Astrocyte (in vitro differentiated cells and primary cell): ENCODE data around the gene JPT2. TPM values are rescaled to one million over a fixed set of nuclear protein-coding genes. Genes with fewer than 3 reads are reported as not detected.

Experiments used
- DNase-seq: peaks from one replicate; pipeline ENCODE4 v3.0.0-alpha.2; 2010; ENCODE audit warnings: low read depth
- FAIRE-seq: peaks from 2 replicates; lab custom pipeline; 2011; peaks lifted over from hg19 to GRCh38; lab: Jason Lieb, UNC
- H2AFZ ChIP-seq: 2 replicates; pipeline ENCODE4 v1.6.0; 2012; ENCODE audit warnings: low read depth, low read length, inconsistent platforms
- H3K27ac ChIP-seq: 2 replicates; pipeline ENCODE4 v1.5.1; 2011; ENCODE audit warnings: low read depth, low read length, inconsistent platforms
- H3K27me3 ChIP-seq: 2 replicates; pipeline ENCODE4 v1.6.0; 2011; ENCODE audit warnings: low read length, inconsistent platforms; ENCODE audit not compliant: insufficient read depth
- H3K36me3 ChIP-seq: 2 replicates; pipeline ENCODE4 v1.5.1; 2011; ENCODE audit warnings: low read length, inconsistent platforms; ENCODE audit not compliant: insufficient read depth
- H3K4me1 ChIP-seq: 2 replicates; pipeline ENCODE4 v1.5.1; 2011; ENCODE audit warnings: low read length, inconsistent platforms; ENCODE audit not compliant: insufficient read depth
- H3K4me2 ChIP-seq: 2 replicates; pipeline ENCODE4 v1.6.0; 2012; ENCODE audit warnings: low read length, inconsistent platforms
- H3K4me3 ChIP-seq: 2 replicates; pipeline ENCODE4 v1.5.1; 2011; ENCODE audit warnings: low read depth, mild to moderate bottlenecking, low read length, inconsistent platforms; ENCODE audit not compliant: insufficient read depth
- H3K79me2 ChIP-seq: 2 replicates; pipeline ENCODE4 v1.6.0; 2012; ENCODE audit warnings: mild to moderate bottlenecking, low read length, inconsistent platforms; ENCODE audit not compliant: insufficient read depth
- H3K9ac ChIP-seq: 2 replicates; pipeline ENCODE4 v1.6.0; 2012; ENCODE audit warnings: mild to moderate bottlenecking, low read length, inconsistent platforms
- H3K9me3 ChIP-seq: 2 replicates; pipeline ENCODE4 v1.5.1; 2012; ENCODE audit warnings: low read depth, mild to moderate bottlenecking, low read length, inconsistent platforms; ENCODE audit not compliant: insufficient read depth
- H4K20me1 ChIP-seq: 2 replicates; pipeline ENCODE4 v1.6.0; 2012; ENCODE audit warnings: low read length, inconsistent platforms; ENCODE audit not compliant: insufficient read depth
- H3K27ac Mint-ChIP-seq: one replicate; pipeline ENCODE4 v1.8.0; 2021; ENCODE audit warnings: mild to moderate bottlenecking, mixed read lengths; ENCODE audit not compliant: unreplicated experiment
- H3K27me3 Mint-ChIP-seq: one replicate; pipeline ENCODE4 v1.8.0; 2021; ENCODE audit warnings: low read depth, mixed read lengths; ENCODE audit not compliant: unreplicated experiment
- H3K36me3 Mint-ChIP-seq: one replicate; pipeline ENCODE4 v1.8.0; 2021; ENCODE audit warnings: low read depth, mixed read lengths; ENCODE audit not compliant: unreplicated experiment
- H3K4me1 Mint-ChIP-seq: one replicate; pipeline ENCODE4 v1.8.0; 2021; ENCODE audit warnings: low read depth, mixed read lengths; ENCODE audit not compliant: unreplicated experiment
- H3K4me3 Mint-ChIP-seq: one replicate; pipeline ENCODE4 v1.8.0; 2021; ENCODE audit warnings: mild to moderate bottlenecking, moderate library complexity, mixed read lengths; ENCODE audit not compliant: unreplicated experiment
- H3K9me3 Mint-ChIP-seq: one replicate; pipeline ENCODE4 v1.8.0; 2021; ENCODE audit warnings: mild to moderate bottlenecking, mixed read lengths; ENCODE audit not compliant: unreplicated experiment
- CTCF ChIP-seq: IDR thresholded peaks from 2 replicates; pipeline ENCODE4 v1.5.1; 2011; ENCODE audit warnings: low read depth, mild to moderate bottlenecking, inconsistent platforms, low read length, moderate library complexity; ENCODE audit not compliant: insufficient read depth
- EZH2 ChIP-seq: IDR thresholded peaks from 2 replicates; pipeline ENCODE4 v1.6.1; 2012; ENCODE audit warnings: mild to moderate bottlenecking, low read length, inconsistent platforms; ENCODE audit not compliant: insufficient read depth
- total RNA-seq: library from RNA; stranded (reverse); gene quantifications from 2 replicates; pipeline ENCODE4 v1.2.1, GENCODE V29; 2021

The JPT2 gene
- total RNA-seq, 1 donor from 2014 or later, result 143 TPM

- no peak overlapping the region for H3K27ac Mint-ChIP-seq
- no peaks in the 10 kb centered on the region for H3K27me3 Mint-ChIP-seq
- H3K4me3 Mint-ChIP-seq, result no peak overlapping the region
- peaks cover 46% of the 10 kb centered on the region for H3K36me3 Mint-ChIP-seq
- H2AFZ ChIP-seq, result no peak overlapping the region
- H3K36me3 ChIP-seq, result peaks cover 40% of the 10 kb centered on the region
- H3K9me3 Mint-ChIP-seq, result no peaks in the 10 kb centered on the region
- peaks cover 14% of the 10 kb centered on the region for H3K4me1 Mint-ChIP-seq
- H3K79me2 ChIP-seq, result no peaks in the 10 kb centered on the region
- FAIRE-seq (no peak), DNase-seq (no peak)
- no peaks in the 10 kb centered on the region for H3K27me3 ChIP-seq
- H3K4me2 ChIP-seq, result no peak overlapping the region
- no peak overlapping the region for H3K27ac ChIP-seq
- no peak overlapping the region for H3K4me3 ChIP-seq
- TF ChIP-seq EZH2, result no peak
- TF ChIP-seq CTCF, result no peak
- no peak overlapping the region for H3K9ac ChIP-seq
- peaks cover 19% of the 10 kb centered on the region for H3K4me1 ChIP-seq
- no peaks in the 10 kb centered on the region for H3K9me3 ChIP-seq
- H4K20me1 ChIP-seq, result no peaks in the 10 kb centered on the region
Measured at GRCh38 chr16:1670866-1671265, 7.2 kb upstream of the JPT2 start.

GRCh38 chr16:1673424-1674151 is 4.5 kb upstream of the JPT2 start:
- H3K27ac Mint-ChIP-seq, result peak overlapping the region; percentile 83
- H3K4me1 Mint-ChIP-seq, result peaks cover 14% of the 10 kb centered on the region
- H3K4me3 ChIP-seq, result no peak overlapping the region
- H3K4me3 Mint-ChIP-seq, result no peak overlapping the region
- no peaks in the 10 kb centered on the region for H3K27me3 Mint-ChIP-seq
- FAIRE-seq, result no peak
- peaks cover 15% of the 10 kb centered on the region for H3K36me3 ChIP-seq
- no peaks in the 10 kb centered on the region for H4K20me1 ChIP-seq
- H3K4me2 ChIP-seq, result no peak overlapping the region
- no peak overlapping the region for H3K9ac ChIP-seq
- H3K9me3 ChIP-seq, result no peaks in the 10 kb centered on the region
- no peaks in the 10 kb centered on the region for H3K27me3 ChIP-seq
- H3K27ac ChIP-seq, result no peak overlapping the region
- peaks cover 4% of the 10 kb centered on the region for H3K79me2 ChIP-seq
- H3K36me3 Mint-ChIP-seq, result peaks cover 39% of the 10 kb centered on the region
- H2AFZ ChIP-seq, result no peak overlapping the region
- DNase-seq, result no peak
- TF ChIP-seq CTCF (no peak), EZH2 (no peak)
- H3K4me1 ChIP-seq, result peaks cover 19% of the 10 kb centered on the region
- no peaks in the 10 kb centered on the region for H3K9me3 Mint-ChIP-seq

GRCh38 chr16:1674306-1674705 is 3.8 kb upstream of the JPT2 start:
- no peaks in the 10 kb centered on the region for H3K27me3 ChIP-seq
- no peak overlapping the region for H3K27ac Mint-ChIP-seq
- no peak overlapping the region for H2AFZ ChIP-seq
- peaks cover 33% of the 10 kb centered on the region for H3K36me3 Mint-ChIP-seq
- peaks cover 6% of the 10 kb centered on the region for H4K20me1 ChIP-seq
- peaks cover 11% of the 10 kb centered on the region for H3K36me3 ChIP-seq
- no peak for FAIRE-seq
- H3K9me3 ChIP-seq, result no peaks in the 10 kb centered on the region
- TF ChIP-seq EZH2, result no peak
- no peak for DNase-seq
- H3K9ac ChIP-seq, result no peak overlapping the region
- peaks cover 17% of the 10 kb centered on the region for H3K4me1 Mint-ChIP-seq
- H3K4me2 ChIP-seq, result no peak overlapping the region
- H3K4me1 ChIP-seq, result peaks cover 25% of the 10 kb centered on the region
- H3K4me3 Mint-ChIP-seq, result peak overlapping the region; percentile 71
- H3K9me3 Mint-ChIP-seq, result no peaks in the 10 kb centered on the region
- H3K4me3 ChIP-seq, result no peak overlapping the region
- peak overlapping the region; percentile 63 for H3K27ac ChIP-seq
- H3K79me2 ChIP-seq, result peaks cover 11% of the 10 kb centered on the region
- H3K27me3 Mint-ChIP-seq, result no peaks in the 10 kb centered on the region
